ENCODE data around the gene TIMM44.

The TIMM44 gene

GRCh38 chr19:7943444-7944176 is at the start of gene TIMM44:
Gene TIMM44, minus strand, starts transcription at chr19:7943666. Its CDS starts 15 bp downstream, at chr19:7943651.
- peak within 1 kb of the TSS; percentile 76 for H3K4me3 ChIP-seq (ENCODE audit: low read depth, low read length)
- TF ChIP-seq CTCF (IDR thresholded peaks at IDR 0.05; ENCODE audit: low read depth, low read length), result no peak

GRCh38 chr19:7992575-7992974 is 49.1 kb upstream of the TIMM44 start:
- no peak for TF ChIP-seq CTCF (IDR thresholded peaks at IDR 0.05; ENCODE audit: low read depth, low read length)

GRCh38 chr19:7989071-7989575 is 45.7 kb upstream of the TIMM44 start:
- no peak for TF ChIP-seq CTCF (IDR thresholded peaks at IDR 0.05; ENCODE audit: low read depth, low read length)
- no peak overlapping the region for H3K4me3 ChIP-seq (ENCODE audit: low read depth, low read length)

More at GRCh38 chr19:7992575-7992974, 49.1 kb upstream of the TIMM44 start:
- H3K4me3 ChIP-seq (ENCODE audit: low read depth, low read length), result no peak overlapping the region

GRCh38 chr19:7988307-7988706 is 44.8 kb upstream of the TIMM44 start:
- TF ChIP-seq CTCF (IDR thresholded peaks at IDR 0.05; ENCODE audit: low read depth, low read length), result no peak

GRCh38 chr19:7987114-7987768 is 43.8 kb upstream of the TIMM44 start:
- H3K4me3 ChIP-seq (ENCODE audit: low read depth, low read length), result no peak overlapping the region
- no peak for TF ChIP-seq CTCF (IDR thresholded peaks at IDR 0.05; ENCODE audit: low read depth, low read length)

More at GRCh38 chr19:7988307-7988706, 44.8 kb upstream of the TIMM44 start:
- H3K4me3 ChIP-seq (ENCODE audit: low read depth, low read length), result no peak overlapping the region

GRCh38 chr19:7986321-7987113 is 43.1 kb upstream of the TIMM44 start:
- no peak for TF ChIP-seq CTCF (IDR thresholded peaks at IDR 0.05; ENCODE audit: low read depth, low read length)
- H3K4me3 ChIP-seq (ENCODE audit: low read depth, low read length), result no peak overlapping the region

Data from WI38 (cell line).